ENCODE data around the gene NDUFB10.

The NDUFB10 gene

GRCh38 chr16:1973461-1974156 is 14.3 kb downstream of the NDUFB10 start:
- no peak for DNase-seq

GRCh38 chr16:1974157-1975070 is 15.1 kb downstream of the NDUFB10 start:
- DNase-seq: no peak

DNA sequence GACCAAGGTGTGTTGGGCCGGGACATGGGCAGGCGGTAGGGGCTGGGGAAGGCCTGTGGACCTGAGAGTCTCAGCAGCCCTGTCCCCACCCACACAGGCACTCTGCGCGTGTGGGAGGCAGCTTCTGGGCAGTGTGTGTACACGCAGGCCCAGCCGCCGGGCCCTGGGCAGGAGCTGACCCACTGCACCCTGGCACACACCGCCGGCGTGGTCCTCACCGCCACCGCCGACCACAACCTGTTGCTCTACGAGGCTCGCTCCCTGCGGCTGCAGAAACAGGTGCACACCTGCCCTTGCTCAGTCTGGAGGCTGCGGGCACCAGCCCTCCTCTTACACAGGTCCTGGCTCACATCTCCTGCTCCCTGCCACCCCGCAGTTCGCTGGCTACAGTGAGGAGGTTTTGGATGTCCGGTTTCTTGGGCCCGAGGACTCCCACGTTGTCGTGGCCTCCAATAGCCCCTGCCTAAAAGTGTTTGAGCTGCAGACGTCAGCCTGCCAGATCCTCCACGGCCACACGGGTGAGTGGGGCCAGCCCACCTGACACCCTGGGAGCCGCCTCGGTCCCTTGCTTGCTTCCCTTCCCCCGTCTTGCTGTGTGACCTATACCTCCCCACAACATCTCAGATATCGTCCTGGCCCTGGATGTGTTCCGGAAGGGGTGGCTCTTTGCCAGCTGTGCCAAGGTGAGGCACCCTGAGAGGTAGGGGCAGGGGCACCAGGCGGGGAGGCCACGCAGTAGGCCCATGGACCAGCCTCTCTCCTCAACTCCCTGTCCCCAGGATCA is 16.3 kb downstream of the NDUFB10 start:
- DNase-seq: no peak

- DNase-seq: no peak
Measured at GRCh38 chr16:1976216-1976520, 16.8 kb downstream of the NDUFB10 start.

DNA sequence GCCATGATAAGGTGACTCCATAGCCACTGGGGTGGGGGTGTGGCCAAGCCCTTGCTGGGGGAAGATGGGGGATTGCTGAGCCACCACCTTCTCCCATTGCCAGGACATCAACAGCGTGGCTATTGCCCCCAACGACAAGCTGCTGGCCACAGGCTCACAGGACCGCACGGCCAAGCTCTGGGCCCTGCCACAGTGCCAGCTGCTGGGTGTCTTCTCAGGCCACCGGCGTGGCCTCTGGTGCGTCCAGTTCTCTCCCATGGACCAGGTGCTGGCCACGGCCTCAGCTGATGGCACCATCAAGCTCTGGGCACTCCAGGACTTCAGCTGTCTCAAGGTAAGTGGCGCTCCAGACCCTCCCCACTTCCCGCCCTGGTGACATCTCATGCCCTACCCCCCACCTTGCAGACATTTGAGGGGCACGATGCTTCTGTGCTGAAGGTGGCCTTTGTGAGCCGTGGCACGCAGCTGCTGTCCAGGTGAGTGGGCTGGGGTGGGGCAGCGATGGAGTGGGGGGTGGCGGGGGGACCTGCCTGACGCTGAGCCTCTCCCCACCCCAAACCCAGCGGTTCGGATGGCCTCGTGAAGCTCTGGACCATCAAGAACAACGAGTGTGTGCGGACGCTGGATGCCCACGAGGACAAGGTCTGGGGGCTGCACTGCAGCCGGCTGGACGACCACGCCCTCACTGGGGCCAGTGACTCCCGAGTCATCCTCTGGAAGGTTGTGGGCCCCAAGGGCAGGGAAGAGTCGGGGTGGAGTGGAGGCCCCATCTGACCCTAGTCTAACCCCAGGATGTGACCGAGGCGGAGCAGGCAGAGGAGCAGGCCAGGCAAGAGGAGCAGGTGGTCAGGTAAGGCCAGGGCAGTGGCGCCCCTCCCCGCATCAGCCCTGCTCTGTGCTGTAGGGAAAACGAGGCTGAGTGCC is 17.9 kb downstream of the NDUFB10 start:
- DNase-seq: no peak

GRCh38 chr16:1977875-1978268 is 18.5 kb downstream of the NDUFB10 start:
- DNase-seq: no peak

GRCh38 chr16:1978476-1979120 is 19.3 kb downstream of the NDUFB10 start:
- DNase-seq: no peak

DNA sequence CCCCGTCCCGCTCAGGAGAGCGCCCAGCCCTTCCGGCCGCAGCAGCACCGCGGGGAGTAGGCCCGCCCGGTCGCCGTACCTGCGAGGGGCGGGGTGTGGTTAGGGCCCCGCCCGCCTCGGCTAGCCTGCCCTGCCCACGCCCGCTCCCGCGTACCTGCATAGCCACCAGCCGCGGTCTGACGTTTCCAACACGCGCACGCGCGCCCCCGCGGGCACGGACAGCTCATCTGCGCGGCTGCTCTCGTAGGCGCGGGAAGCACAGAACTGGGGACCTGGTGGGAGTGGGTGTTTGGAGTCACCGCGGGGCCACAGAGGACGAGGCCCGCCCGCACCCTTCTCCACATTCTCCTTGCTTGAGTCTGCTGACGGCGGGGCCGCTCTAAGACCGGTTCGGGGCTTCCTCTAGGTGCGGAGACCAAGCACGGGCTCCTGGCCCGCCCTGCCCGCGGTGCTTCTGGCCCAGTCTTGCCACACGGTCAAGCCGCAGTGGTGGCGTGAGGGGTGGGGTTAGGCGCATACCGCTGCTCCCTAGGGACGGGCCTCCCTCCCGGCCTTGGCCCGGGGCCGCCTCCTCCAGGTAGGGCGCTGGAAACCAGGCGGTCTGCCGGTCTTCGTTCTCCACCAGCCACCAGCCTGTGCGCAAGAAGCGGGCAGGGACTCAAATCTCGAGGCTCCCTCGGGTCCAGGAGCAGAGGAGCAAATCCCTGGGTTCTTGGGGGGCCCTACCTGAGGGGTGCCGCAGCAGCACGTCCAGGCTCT is 20.1 kb downstream of the NDUFB10 start:
- DNase-seq: peak; percentile 34

DNA sequence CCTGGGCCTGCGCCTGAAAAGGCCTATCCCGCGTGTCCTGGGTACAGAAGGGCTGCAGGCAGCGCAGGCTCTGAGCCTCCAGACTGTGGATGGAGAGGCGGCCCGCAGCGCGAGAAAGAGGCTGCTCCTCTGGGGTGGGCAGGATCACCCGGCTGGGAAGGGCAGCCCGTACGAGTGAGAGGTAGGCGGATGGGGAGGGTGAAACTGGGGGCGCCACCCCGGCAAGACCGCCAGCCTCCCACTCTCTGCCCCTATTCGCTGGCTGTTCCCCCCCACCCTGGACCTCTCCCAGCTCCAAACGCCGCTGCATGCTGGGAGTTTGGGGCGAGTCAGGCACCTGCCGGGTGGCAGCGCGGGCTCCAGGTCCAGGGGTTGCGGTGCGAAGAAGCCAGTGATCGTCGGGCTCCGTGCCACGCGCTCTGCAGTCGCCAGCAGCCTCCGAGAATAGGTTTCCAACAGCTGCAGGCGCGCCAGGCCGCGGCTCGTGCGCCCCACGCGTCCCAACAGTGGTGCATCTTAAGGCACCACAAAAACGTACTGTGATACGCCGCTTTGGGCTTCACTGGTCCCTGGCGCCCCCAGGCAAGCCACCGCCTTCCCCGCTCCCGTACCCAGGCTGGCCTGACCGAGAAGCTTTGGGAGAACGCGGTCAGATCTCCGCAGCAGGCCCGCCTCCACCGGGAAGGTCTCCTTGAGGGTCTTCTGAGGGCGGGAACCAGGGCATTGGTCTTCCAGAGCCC is 20.9 kb downstream of the NDUFB10 start:
- DNase-seq: no peak

- no peak for DNase-seq
Measured at GRCh38 chr16:1980770-1981087, 21.4 kb downstream of the NDUFB10 start.

- DNase-seq: no peak
Measured at GRCh38 chr16:1981398-1981836, 22.1 kb downstream of the NDUFB10 start, which contains the start of gene NOXO1. Gene NOXO1, minus strand, starts transcription at chr16:1981469. Its CDS starts 290 bp downstream, at chr16:1981179.

- DNase-seq: peak; percentile 37
Measured at GRCh38 chr16:1982013-1982433, 22.7 kb downstream of the NDUFB10 start.

- DNase-seq: no peak
Measured at GRCh38 chr16:1982991-1983543, 23.7 kb downstream of the NDUFB10 start.

GRCh38 chr16:1983544-1984346 is 24.4 kb downstream of the NDUFB10 start, which contains the start of gene GFER:
Gene GFER, plus strand, starts transcription at chr16:1984193. Its CDS starts 26 bp downstream, at chr16:1984219.
- DNase-seq: peak; percentile 64

DNA sequence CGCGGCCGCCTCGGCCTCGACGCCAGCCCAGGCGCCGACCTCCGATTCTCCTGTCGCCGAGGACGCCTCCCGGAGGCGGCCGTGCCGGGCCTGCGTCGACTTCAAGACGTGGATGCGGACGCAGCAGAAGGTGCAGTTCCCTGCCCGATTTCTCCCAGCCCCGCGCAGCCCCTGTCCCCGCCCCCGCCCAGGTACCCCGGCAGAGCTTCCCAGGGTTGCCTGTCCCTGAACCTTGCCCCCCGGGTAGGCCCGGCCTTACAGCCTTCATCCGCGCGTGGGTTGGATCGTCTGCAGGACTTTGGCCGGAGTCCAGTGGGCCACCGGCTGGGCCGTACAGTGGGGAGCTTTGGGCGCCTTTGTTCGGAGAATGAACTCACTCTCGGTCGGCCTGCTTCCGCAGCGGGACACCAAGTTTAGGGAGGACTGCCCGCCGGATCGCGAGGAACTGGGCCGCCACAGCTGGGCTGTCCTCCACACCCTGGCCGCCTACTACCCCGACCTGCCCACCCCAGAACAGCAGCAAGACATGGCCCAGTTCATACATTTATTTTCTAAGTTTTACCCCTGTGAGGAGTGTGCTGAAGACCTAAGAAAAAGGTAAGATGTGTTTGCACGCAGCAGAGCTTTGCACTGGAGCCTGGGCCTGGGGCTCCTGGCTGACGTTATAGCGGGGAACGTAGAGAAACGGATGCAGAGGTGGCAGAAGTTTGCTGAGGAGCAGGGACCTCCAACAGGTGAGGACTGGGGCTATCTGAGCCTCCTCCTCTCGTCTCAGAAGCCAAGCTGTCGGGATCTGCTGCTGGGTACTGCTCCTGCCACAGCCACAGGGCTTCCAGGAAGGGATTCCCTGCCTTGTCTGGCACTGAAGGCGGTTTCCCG is 25.2 kb downstream of the NDUFB10 start:
- no peak for DNase-seq

GRCh38 chr16:1985466-1986150 is 26.3 kb downstream of the NDUFB10 start:
- no peak for DNase-seq

DNA sequence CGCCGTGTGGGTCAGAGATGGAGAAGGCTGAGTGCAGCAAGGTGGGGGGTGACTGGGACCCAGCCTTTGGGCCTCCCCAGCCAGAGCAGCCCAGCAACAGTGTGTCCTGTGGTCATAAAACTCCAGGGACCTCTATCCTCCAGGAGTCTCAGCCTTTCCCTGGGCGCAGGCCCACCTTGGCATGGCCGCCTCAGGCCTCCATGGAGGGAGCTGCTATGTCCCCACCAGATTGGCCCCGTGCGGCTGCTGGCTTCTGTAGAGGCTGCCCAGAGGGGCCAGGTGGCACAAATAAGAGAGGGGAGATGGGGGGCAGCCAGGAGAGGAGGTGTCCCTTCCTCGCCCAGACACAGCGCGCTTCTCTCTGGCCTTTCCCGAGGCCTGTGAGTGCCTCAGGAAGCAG is 27.9 kb downstream of the NDUFB10 start:
- DNase-seq: no peak
